Natural killer cell (primary cell): ENCODE data around the gene INPP4B. TPM values are rescaled to one million over a fixed set of nuclear protein-coding genes. Genes with fewer than 3 reads are reported as not detected.

Source experiments
- ATAC-seq, 3 donors: fragments of 150-1000 bp in 2 of 3; fragments of 200-7000 bp in 1 of 3; cut with Tn5 transposase; 1 replicate in 1 of 3; 2 replicates in 2 of 3; pipeline ENCODE4 v1.10.0; 2021; ENCODE audit warnings: mild to moderate bottlenecking in 2 of 3, moderate library complexity in 2 of 3
- DNase-seq, 2 donors: peaks; one replicate each; pipeline versions ENCODE4 v3.0.0 to v3.0.0-alpha.2; 2013 to 2021; ENCODE audit warnings: mixed read lengths in 1 of 2
- H3K27ac ChIP-seq: one replicate; pipeline ENCODE4 v1.5.1; 2013; ENCODE audit warnings: mild to moderate bottlenecking, low read length
- H3K27me3 ChIP-seq: one replicate; pipeline ENCODE4 v1.6.1; 2013; ENCODE audit warnings: low read length; ENCODE audit not compliant: control insufficient read depth, insufficient read depth
- H3K36me3 ChIP-seq: one replicate; pipeline ENCODE4 v1.6.1; 2013; ENCODE audit warnings: low read length; ENCODE audit not compliant: control insufficient read depth, insufficient read depth
- H3K4me1 ChIP-seq: one replicate; pipeline ENCODE4 v1.6.1; 2013; ENCODE audit warnings: low read length; ENCODE audit not compliant: control insufficient read depth, insufficient read depth
- H3K4me3 ChIP-seq: one replicate; pipeline ENCODE4 v1.5.1; 2013; ENCODE audit warnings: low read length
- H3K9me3 ChIP-seq: one replicate; pipeline ENCODE4 v1.6.1; 2013; ENCODE audit warnings: low read length; ENCODE audit not compliant: control insufficient read depth, insufficient read depth
- H3K27ac Mint-ChIP-seq, 2 donors: one replicate each; pipeline ENCODE4 v1.8.0; 2022; ENCODE audit warnings: mild to moderate bottlenecking in 2 of 2, mixed read lengths in 2 of 2, moderate library complexity in 1 of 2
- H3K27me3 Mint-ChIP-seq, 2 donors: one replicate each; pipeline ENCODE4 v1.8.0; 2022; ENCODE audit warnings: low read depth in 2 of 2, mixed read lengths in 2 of 2
- H3K36me3 Mint-ChIP-seq: one replicate; pipeline ENCODE4 v1.8.0; 2022; ENCODE audit warnings: mixed read lengths
- H3K4me1 Mint-ChIP-seq, 2 donors: one replicate each; pipeline ENCODE4 v1.8.0; 2022; ENCODE audit warnings: mixed read lengths in 2 of 2
- H3K4me3 Mint-ChIP-seq: one replicate; pipeline ENCODE4 v1.8.0; 2022; ENCODE audit warnings: mild to moderate bottlenecking, moderate library complexity, mixed read lengths
- H3K9me3 Mint-ChIP-seq, 2 donors: one replicate each; pipeline ENCODE4 v1.8.0; 2022; ENCODE audit warnings: mixed read lengths in 2 of 2
- WGBS: methylation state at CpG from one replicate; pipeline ENCODE4 v1.1.7; 2013; ENCODE audit warnings: missing lambda C conversion rate; ENCODE audit not compliant: insufficient coverage; 5-methylcytosine and 5-hydroxymethylcytosine counted together
- intact Hi-C: fragments of 100-400 bp; cut with micrococcal nuclease; formaldehyde crosslinking; loops from one replicate; pipeline ENCODE4 v1.14.2; 2022
- total RNA-seq, 4 donors: library from RNA; stranded (reverse); fragments of 120-200 nt in 1 of 4; gene quantifications; one replicate each; pipeline versions ENCODE4 v1.2.3 to v1.2.4, GENCODE V29; 2013 to 2022
- TF ChIP-seq, protein P1 (sequence below): fragments of 200-600 bp; IDR thresholded peaks from one replicate; pipeline ENCODE4 v1.8.0; 2022; ENCODE audit warnings: antibody characterized with exemption

INPP4B gene
- total RNA-seq, 3 donors from 2014 or later (not counting 1 experiment from before 2014, with no cell fraction given), result 2.4 to 6.2 (median 4.5) TPM

- no peak for ATAC-seq
- H3K9me3 ChIP-seq, result no peaks in the 10 kb centered on the region
- Mint-ChIP-seq H3K9me3 (no peaks in the 10 kb centered on the region), H3K36me3 (no peaks in the 10 kb centered on the region), H3K4me1 (no peaks in the 10 kb centered on the region), H3K4me3 (no peak overlapping the region), H3K27me3 (no peaks in the 10 kb centered on the region), H3K27ac (no peak overlapping the region)
- intact Hi-C loops, result no loop called here
- H3K4me3 ChIP-seq, result no peak overlapping the region
- H3K4me1 ChIP-seq, result no peaks in the 10 kb centered on the region
- no peak overlapping the region for H3K27ac ChIP-seq
- 91% methylated on average over 2 of the region's 3 CpGs for WGBS
- DNase-seq, result no peak
- H3K27me3 ChIP-seq, result no peaks in the 10 kb centered on the region
- TF ChIP-seq, protein P1, sequence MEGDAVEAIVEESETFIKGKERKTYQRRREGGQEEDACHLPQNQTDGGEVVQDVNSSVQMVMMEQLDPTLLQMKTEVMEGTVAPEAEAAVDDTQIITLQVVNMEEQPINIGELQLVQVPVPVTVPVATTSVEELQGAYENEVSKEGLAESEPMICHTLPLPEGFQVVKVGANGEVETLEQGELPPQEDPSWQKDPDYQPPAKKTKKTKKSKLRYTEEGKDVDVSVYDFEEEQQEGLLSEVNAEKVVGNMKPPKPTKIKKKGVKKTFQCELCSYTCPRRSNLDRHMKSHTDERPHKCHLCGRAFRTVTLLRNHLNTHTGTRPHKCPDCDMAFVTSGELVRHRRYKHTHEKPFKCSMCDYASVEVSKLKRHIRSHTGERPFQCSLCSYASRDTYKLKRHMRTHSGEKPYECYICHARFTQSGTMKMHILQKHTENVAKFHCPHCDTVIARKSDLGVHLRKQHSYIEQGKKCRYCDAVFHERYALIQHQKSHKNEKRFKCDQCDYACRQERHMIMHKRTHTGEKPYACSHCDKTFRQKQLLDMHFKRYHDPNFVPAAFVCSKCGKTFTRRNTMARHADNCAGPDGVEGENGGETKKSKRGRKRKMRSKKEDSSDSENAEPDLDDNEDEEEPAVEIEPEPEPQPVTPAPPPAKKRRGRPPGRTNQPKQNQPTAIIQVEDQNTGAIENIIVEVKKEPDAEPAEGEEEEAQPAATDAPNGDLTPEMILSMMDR, result no peak
- no peaks in the 10 kb centered on the region for H3K36me3 ChIP-seq
Observed at GRCh38 chr4:142420311-142421095, 425.6 kb downstream of the INPP4B start.

GRCh38 chr4:142419712-142420111 is 426.4 kb downstream of the INPP4B start:
- ATAC-seq, result no peak
- Mint-ChIP-seq H3K36me3 (no peaks in the 10 kb centered on the region), H3K4me1 (no peaks in the 10 kb centered on the region), H3K27ac (no peak overlapping the region), H3K27me3 (no peaks in the 10 kb centered on the region), H3K9me3 (no peaks in the 10 kb centered on the region), H3K4me3 (no peak overlapping the region)
- no peak overlapping the region for H3K27ac ChIP-seq
- H3K36me3 ChIP-seq, result no peaks in the 10 kb centered on the region
- no peaks in the 10 kb centered on the region for H3K9me3 ChIP-seq
- no peak for DNase-seq
- no peaks in the 10 kb centered on the region for H3K4me1 ChIP-seq
- TF ChIP-seq, protein P1, result no peak
- 92% methylated on average over 1 of the region's 1 CpG for WGBS
- H3K4me3 ChIP-seq, result no peak overlapping the region
- intact Hi-C loops, result no loop called here
- no peaks in the 10 kb centered on the region for H3K27me3 ChIP-seq

- 100% methylated on average over 2 of the region's 2 CpGs for WGBS
- Histone ChIP-seq H3K4me1 (no peaks in the 10 kb centered on the region), H3K9me3 (no peaks in the 10 kb centered on the region), H3K27ac (no peak overlapping the region), H3K27me3 (no peaks in the 10 kb centered on the region), H3K4me3 (no peak overlapping the region), H3K36me3 (no peaks in the 10 kb centered on the region)
- intact Hi-C loops, result no loop called here
- Mint-ChIP-seq H3K4me3 (no peak overlapping the region), H3K9me3 (no peaks in the 10 kb centered on the region), H3K4me1 (no peaks in the 10 kb centered on the region), H3K36me3 (no peaks in the 10 kb centered on the region), H3K27ac (no peak overlapping the region), H3K27me3 (no peaks in the 10 kb centered on the region)
- TF ChIP-seq, protein P1, result no peak
- ATAC-seq (no peak), DNase-seq (no peak)
Observed at GRCh38 chr4:142418697-142419096, 427.4 kb downstream of the INPP4B start.
